Thyroid gland (tissue), 4 donors: Measurements from ENCODE around the gene CCDC97. TPM values are rescaled to one million over a fixed set of nuclear protein-coding genes. Genes with fewer than 3 reads are reported as not detected.

ENCODE experiments used
- DNase-seq, 2 donors: peaks; one replicate each; pipeline ENCODE4 v3.0.0-alpha.2; 2019
- H3K27ac ChIP-seq, 3 donors: fragments of 200-600 bp; sonication (generic); 1 replicate in 2 of 3; 2 replicates in 1 of 3; pipeline ENCODE4 v1.5.1; 2016 to 2019; ENCODE audit warnings: mild to moderate bottlenecking in 1 of 3, moderate library complexity in 1 of 3
- H3K27me3 ChIP-seq: fragments of 200-600 bp; sonication (generic); one replicate; pipeline ENCODE4 v1.5.1; 2019
- H3K36me3 ChIP-seq, 2 donors: fragments of 200-600 bp; sonication (generic); one replicate each; pipeline ENCODE4 v1.5.1; 2016 to 2019
- H3K4me1 ChIP-seq, 2 donors: fragments of 200-600 bp; sonication (generic); one replicate each; pipeline ENCODE4 v1.5.1; 2017 to 2019
- H3K4me3 ChIP-seq, 3 donors: fragments of 200-600 bp; sonication (generic); replicated peaks in 1 of 3; 1 replicate in 2 of 3; 2 replicates in 1 of 3; pipeline ENCODE4 v1.5.1; 2016; ENCODE audit warnings: mild to moderate bottlenecking in 1 of 3
- H3K9me3 ChIP-seq: fragments of 200-600 bp; sonication (generic); one replicate; pipeline ENCODE4 v1.5.1; 2017
- CTCF ChIP-seq, 6 experiments: fragments of 200-600 bp in 3 of 6; fragments of 450-650 bp in 3 of 6; sonication (generic) in 3 of 6; IDR thresholded peaks; one replicate each; pipeline ENCODE4 v1.5.1; 2016 to 2019; ENCODE audit warnings: antibody characterized with exemption in 6 of 6, mild to moderate bottlenecking in 2 of 6, inconsistent platforms in 1 of 6, moderate library complexity in 1 of 6
- POLR2A ChIP-seq, 2 donors: fragments of 450-650 bp; IDR thresholded peaks; one replicate each; pipeline ENCODE4 v1.6.1; 2017; ENCODE audit warnings: antibody characterized with exemption in 2 of 2, mild to moderate bottlenecking in 2 of 2, moderate library complexity in 1 of 2
- WGBS, 2 donors: methylation state at CpG; one replicate each; pipeline ENCODE4 v1.1.5; 2017; 5-methylcytosine and 5-hydroxymethylcytosine counted together
- intact Hi-C: fragments of 100-400 bp; cut with DNase I; formaldehyde crosslinking; loops from one replicate; pipeline ENCODE4 v1.15.1; 2023
- total RNA-seq, 4 donors: library from RNA; depleted of rRNA; stranded (reverse); fragments of >200 nt; gene quantifications; one replicate each; pipeline ENCODE4 v1.2.3, GENCODE V29; 2016

CCDC97 gene
- total RNA-seq, 4 donors from 2014 or later, result 10.6 to 22.0 (median 19.3) TPM

- no peak for TF ChIP-seq CTCF (IDR thresholded peaks at IDR 0.05)
- H3K27me3 ChIP-seq, result peaks cover 3% of the 10 kb centered on the region
- no peak for DNase-seq
- intact Hi-C loops, result no loop called here
- no peaks in the 10 kb centered on the region for H3K9me3 ChIP-seq
- no peak overlapping the region for H3K27ac ChIP-seq
- H3K36me3 ChIP-seq, result no peaks in the 10 kb centered on the region
- H3K4me1 ChIP-seq, result peaks cover 12 to 17% of the 10 kb centered on the region in 2 donors
- no peak overlapping the region for H3K4me3 ChIP-seq
- 88 to 92% methylated on average over 10 to 11 of the region's 11 CpGs for WGBS, 2 donors
Observed at GRCh38 chr19:41356984-41357739, 47.2 kb downstream of the CCDC97 start.

- intact Hi-C loops, result no loop called here
- DNase-seq, result no peak
- 92 to 93% methylated on average over 11 to 13 of the region's 13 CpGs for WGBS, 2 donors
Observed at GRCh38 chr19:41357746-41358145, 47.8 kb downstream of the CCDC97 start.

GRCh38 chr19:41359741-41360140, 49.8 kb downstream of the CCDC97 start:
- Histone ChIP-seq H3K9me3 (no peaks in the 10 kb centered on the region), H3K4me1 (peaks cover 5 to 11% of the 10 kb centered on the region in 2 donors), H3K27ac (no peak overlapping the region), H3K27me3 (no peaks in the 10 kb centered on the region), H3K36me3 (no peaks in the 10 kb centered on the region), H3K4me3 (no peak overlapping the region)
- no peak for TF ChIP-seq POLR2A (IDR thresholded peaks at IDR 0.05)
- no peak for TF ChIP-seq CTCF (IDR thresholded peaks at IDR 0.05)
- DNase-seq, result no peak
- intact Hi-C loops, result no loop called here
- WGBS, 2 donors, result 83 to 94% methylated on average over 1 of the region's 1 CpG

More at GRCh38 chr19:41357746-41358145, 47.8 kb downstream of the CCDC97 start:
- H3K9me3 ChIP-seq, result no peaks in the 10 kb centered on the region
- H3K4me3 ChIP-seq, result no peak overlapping the region
- TF ChIP-seq POLR2A (IDR thresholded peaks at IDR 0.05) (no peak), CTCF (IDR thresholded peaks at IDR 0.05) (no peak)
- H3K27me3 ChIP-seq, result peaks cover 3% of the 10 kb centered on the region
- no peak overlapping the region for H3K27ac ChIP-seq
- no peaks in the 10 kb centered on the region for H3K36me3 ChIP-seq
- H3K4me1 ChIP-seq, result peaks cover 11 to 12% of the 10 kb centered on the region in 2 donors

GRCh38 chr19:41362143-41362847, 52.3 kb downstream of the CCDC97 start:
- no peak for DNase-seq
- Histone ChIP-seq H3K36me3 (no peaks in the 10 kb centered on the region), H3K9me3 (no peaks in the 10 kb centered on the region), H3K4me1 (peaks cover 18 to 26% of the 10 kb centered on the region in 2 donors), H3K27ac (no peak overlapping the region), H3K27me3 (no peaks in the 10 kb centered on the region), H3K4me3 (no peak overlapping the region)
- TF ChIP-seq CTCF (IDR thresholded peaks at IDR 0.05) (no peak), POLR2A (IDR thresholded peaks at IDR 0.05) (no peak)
- intact Hi-C loops, result no loop called here
- 83 to 90% methylated on average over 10 of the region's 10 CpGs for WGBS, 2 donors

GRCh38 chr19:41363371-41363752, 53.4 kb downstream of the CCDC97 start:
- Histone ChIP-seq H3K36me3 (no peaks in the 10 kb centered on the region), H3K27ac (peak overlapping the region; percentile 97 to 99 (median 99)), H3K4me1 (peaks cover 18 to 32% of the 10 kb centered on the region in 2 donors), H3K4me3 (peak overlapping the region in 2 of 3 donors; percentile 16 to 60), H3K27me3 (no peaks in the 10 kb centered on the region), H3K9me3 (no peaks in the 10 kb centered on the region)
- no peak for DNase-seq
- whole genome bisulfite sequencing, 2 donors, result 50 to 62% methylated on average over 4 to 6 of the region's 6 CpGs
- TF ChIP-seq CTCF (IDR thresholded peaks at IDR 0.05), result no peak
- no peak for TF ChIP-seq POLR2A (IDR thresholded peaks at IDR 0.05)
- intact Hi-C loops, result no loop called here
